GM10847 (cell line): ENCODE measurements around the gene CRTC2.

Experiments used
- POLR2A ChIP-seq: IDR thresholded peaks from 2 replicates; pipeline ENCODE4 v1.6.1; 2011; ENCODE audit not compliant: insufficient read length; ENCODE audit errors: extremely low read depth

The CRTC2 gene

GRCh38 chr1:153942766-153943549, 15.5 kb downstream of the CRTC2 start:
- TF ChIP-seq POLR2A: no peak

- TF ChIP-seq POLR2A: no peak
These were observed 16.3 kb downstream of the CRTC2 start for GRCh38 chr1:153941826-153942725.

GRCh38 chr1:153940756-153941155, 17.7 kb downstream of the CRTC2 start:
- no peak for TF ChIP-seq POLR2A

GRCh38 chr1:153939476-153939875, 18.9 kb downstream of the CRTC2 start:
- no peak for TF ChIP-seq POLR2A

- no peak for TF ChIP-seq POLR2A
These were observed 19.4 kb downstream of the CRTC2 start for GRCh38 chr1:153938996-153939395.

- no peak for TF ChIP-seq POLR2A
These were observed 21.1 kb downstream of the CRTC2 start for GRCh38 chr1:153937331-153937730.

- TF ChIP-seq POLR2A: no peak
These were observed 22.2 kb downstream of the CRTC2 start for GRCh38 chr1:153936011-153936802.

- TF ChIP-seq POLR2A: no peak
These were observed 23.7 kb downstream of the CRTC2 start for GRCh38 chr1:153934746-153935145.

- TF ChIP-seq POLR2A: no peak
These were observed 24.5 kb downstream of the CRTC2 start for GRCh38 chr1:153933955-153934354.

DNA sequence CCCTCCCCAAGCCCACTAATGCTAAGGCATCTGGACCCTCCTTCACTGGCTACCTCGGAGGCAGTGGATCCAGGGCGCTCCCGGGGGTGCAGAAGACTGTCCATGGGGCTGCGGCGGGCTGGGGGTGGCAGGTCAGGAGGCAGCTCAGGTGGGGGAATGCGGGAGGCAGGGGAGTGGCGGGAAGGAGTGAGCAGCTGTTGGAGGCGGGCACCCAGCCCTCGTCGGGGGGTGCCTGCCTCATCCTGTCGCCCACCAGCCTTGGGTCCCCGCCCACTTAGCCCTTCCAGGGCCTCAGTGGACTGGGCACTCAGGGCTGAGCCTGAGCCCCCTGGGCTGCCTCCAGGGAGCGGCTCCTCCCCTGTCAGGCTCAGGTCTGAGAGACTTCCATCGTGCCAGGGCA, 25.0 kb downstream of the CRTC2 start:
- no peak for TF ChIP-seq POLR2A

- no peak for TF ChIP-seq POLR2A
These were observed 26.0 kb downstream of the CRTC2 start for GRCh38 chr1:153932156-153933131.

DNA sequence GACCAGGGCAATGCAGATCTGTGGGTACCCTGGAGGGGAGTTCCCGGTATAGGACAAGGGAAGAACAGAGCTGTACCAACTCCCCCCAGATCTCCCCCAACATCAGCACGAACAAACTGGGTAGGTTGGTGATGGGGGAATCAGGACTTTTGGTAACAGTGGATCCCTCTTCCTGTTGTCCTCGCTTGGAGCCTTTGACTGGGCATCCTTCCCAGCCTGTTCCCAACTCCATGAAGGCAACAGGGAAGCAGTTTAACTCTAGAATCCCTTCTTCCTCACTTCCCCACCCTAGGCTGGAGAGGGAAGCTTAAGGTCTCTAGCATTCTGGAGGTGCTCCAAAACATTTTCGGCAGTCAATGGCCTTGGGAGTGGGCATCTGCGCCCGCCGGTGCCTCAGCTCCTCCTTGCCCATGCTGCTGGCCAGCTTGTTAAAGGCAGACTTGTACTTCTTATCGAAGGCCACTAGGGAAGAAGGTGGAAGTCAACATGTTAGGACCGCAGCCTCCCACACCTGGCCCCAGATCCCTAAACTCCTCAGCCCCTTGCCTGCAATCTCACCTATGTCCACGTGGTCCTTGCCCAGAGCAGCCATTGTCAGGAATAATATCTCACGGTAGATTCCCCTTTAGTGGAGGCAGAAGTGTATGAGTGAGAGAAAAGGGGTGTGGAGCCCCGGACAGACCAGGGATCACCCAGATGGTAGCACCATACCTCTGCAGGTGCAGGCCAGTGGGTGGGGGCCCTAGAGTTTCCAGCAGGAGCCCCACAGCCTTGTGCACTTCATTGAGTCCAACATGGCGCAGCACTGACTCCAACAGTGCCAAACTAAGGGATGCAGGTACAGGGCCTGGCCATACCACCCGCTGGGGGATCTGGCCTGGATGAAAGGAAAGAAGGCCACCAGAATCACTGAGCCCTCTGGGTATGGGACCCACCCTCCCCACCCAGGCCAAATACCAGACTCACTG, 28.1 kb downstream of the CRTC2 start:
- TF ChIP-seq POLR2A: no peak

DNA sequence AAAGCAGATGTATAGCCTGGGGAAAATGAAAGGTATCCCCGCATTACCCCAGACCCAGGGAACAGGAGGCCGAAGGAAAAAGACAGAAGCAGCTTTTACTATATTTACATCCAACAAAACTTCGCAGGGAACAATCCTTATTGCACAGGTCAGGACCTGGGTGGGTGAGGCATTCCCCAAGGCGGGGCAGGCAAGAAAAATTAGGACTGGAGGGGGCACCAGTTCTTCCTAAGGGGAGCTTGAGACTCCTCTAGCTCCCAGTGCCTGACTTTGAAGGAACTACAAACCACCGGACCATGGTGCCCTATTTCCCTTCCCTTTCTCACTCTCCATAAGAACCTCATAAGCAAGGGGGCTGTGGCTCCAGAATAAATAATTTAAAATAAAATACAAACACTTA, 29.0 kb downstream of the CRTC2 start:
- TF ChIP-seq POLR2A: no peak
